Endothelial cell of umbilical vein (primary cell): ENCODE data around the gene BOD1L1. TPM values are rescaled to one million over a fixed set of nuclear protein-coding genes. Genes with fewer than 3 reads are reported as not detected.

Source experiments
- BruUV-seq: library from RNA; stranded (reverse); fragments of 400-500 nt; replicated peaks from 2 replicates; lab custom pipeline; 2021; lab: Mats Ljungman, UMichigan
- CTCF ChIA-PET: fragments of 300-600, 350-600 bp; sonication (Branson Sonifier 250); formaldehyde crosslinking; loops from one replicate; lab custom pipeline; 2021; ENCODE audit warnings: antibody characterized with exemption, inconsistent platforms; lab: Charles Lee
- POLR2A ChIA-PET: fragments of 300-600, 350-600 bp; sonication (Branson Sonifier 250); formaldehyde crosslinking; loops from one replicate; lab custom pipeline; 2021; ENCODE audit warnings: antibody characterized with exemption, inconsistent platforms; lab: Charles Lee
- DNase-seq: peaks from one replicate; pipeline ENCODE4 v3.0.0-alpha.2; 2011; ENCODE audit warnings: low read depth, low spot score
- FAIRE-seq: peaks from 2 replicates; lab custom pipeline; 2011; peaks lifted over from hg19 to GRCh38; lab: Jason Lieb, UNC
- H2AFZ ChIP-seq: 2 replicates; pipeline ENCODE4 v1.6.0; 2012; ENCODE audit warnings: low read depth, low read length, control low read depth, inconsistent platforms
- H3K27ac ChIP-seq: 2 replicates; pipeline ENCODE4 v1.5.1; 2011; ENCODE audit warnings: low read depth, mild to moderate bottlenecking, control low read depth, low read length, moderate library complexity; ENCODE audit not compliant: insufficient read depth
- H3K27me3 ChIP-seq, 2 experiments: 2 replicates each; pipeline versions ENCODE4 v1.6.0 to v1.6.1; 2011; ENCODE audit warnings: low read length in 2 of 2, mixed read lengths in 1 of 2; ENCODE audit not compliant: control insufficient read depth in 2 of 2, insufficient read depth in 2 of 2
- H3K36me3 ChIP-seq, 2 experiments: 2 replicates in 1 of 2; 3 replicates in 1 of 2; pipeline ENCODE4 v1.5.1; 2011; ENCODE audit warnings: low read length in 2 of 2, mild to moderate bottlenecking in 1 of 2, moderate library complexity in 1 of 2; ENCODE audit not compliant: control insufficient read depth in 2 of 2, insufficient read depth in 2 of 2; ENCODE audit errors: extremely low read depth in 1 of 2
- H3K4me1 ChIP-seq: 3 replicates; pipeline ENCODE4 v1.5.1; 2011; ENCODE audit warnings: mild to moderate bottlenecking, low read length; ENCODE audit not compliant: control insufficient read depth, insufficient read depth; ENCODE audit errors: extremely low read depth
- H3K4me2 ChIP-seq: 2 replicates; pipeline ENCODE4 v1.6.1; 2011; ENCODE audit warnings: low read length, control low read depth, mixed read lengths; ENCODE audit not compliant: insufficient read depth
- H3K4me3 ChIP-seq, 3 experiments: fragments of 200-600 bp in 1 of 3; sonication (generic), shearing (Covaris generic) in 1 of 3; replicated peaks in 1 of 3; 2 replicates each; pipeline ENCODE4 v1.5.1; 2011 to 2016; ENCODE audit warnings: control low read depth in 3 of 3, low read length in 3 of 3, mild to moderate bottlenecking in 2 of 3, inconsistent platforms in 1 of 3, low read depth in 1 of 3, moderate library complexity in 1 of 3; ENCODE audit not compliant: insufficient read depth in 1 of 3
- H3K79me2 ChIP-seq: 2 replicates; pipeline ENCODE4 v1.6.0; 2012; ENCODE audit warnings: low read length, inconsistent platforms; ENCODE audit not compliant: control insufficient read depth, insufficient read depth
- H3K9ac ChIP-seq: replicated peaks from 2 replicates; pipeline ENCODE3; 2011; ENCODE audit warnings: low read length, control low read depth; ENCODE audit not compliant: insufficient read depth; ENCODE audit errors: extremely low read depth
- H3K9me1 ChIP-seq: replicated peaks from 3 replicates; pipeline ENCODE4 v1.6.0; 2011; ENCODE audit warnings: mild to moderate bottlenecking, low read length; ENCODE audit not compliant: control insufficient read depth, insufficient read depth; ENCODE audit errors: extremely low read depth
- H3K9me3 ChIP-seq: replicated peaks from 2 replicates; pipeline ENCODE4 v1.5.1; 2012; ENCODE audit warnings: low read length, inconsistent platforms; ENCODE audit not compliant: control insufficient read depth, insufficient read depth
- H4K20me1 ChIP-seq: replicated peaks from 2 replicates; pipeline ENCODE3; 2011; ENCODE audit warnings: mild to moderate bottlenecking, low read length; ENCODE audit not compliant: control insufficient read depth, insufficient read depth; ENCODE audit errors: extremely low read depth
- EZH2 ChIP-seq: IDR thresholded peaks from 2 replicates; pipeline ENCODE4 v1.6.1; 2012; ENCODE audit warnings: borderline replicate concordance, low read depth, mild to moderate bottlenecking, moderate library complexity, low read length, inconsistent platforms; ENCODE audit not compliant: severe bottlenecking
- FOS ChIP-seq: IDR thresholded peaks from 2 replicates; pipeline ENCODE4 v1.6.1; 2011; ENCODE audit warnings: mild to moderate bottlenecking, low read length, moderate library complexity, borderline replicate concordance; ENCODE audit not compliant: insufficient read depth
- GATA2 ChIP-seq: IDR thresholded peaks from 2 replicates; pipeline ENCODE4 v1.7.0; 2011; ENCODE audit warnings: low read depth, mild to moderate bottlenecking, moderate library complexity, mixed read lengths, low read length; ENCODE audit not compliant: insufficient read length, insufficient read depth
- JUN ChIP-seq: IDR thresholded peaks from 2 replicates; pipeline ENCODE4 v1.6.1; 2011; ENCODE audit warnings: borderline replicate concordance, low read depth; ENCODE audit not compliant: insufficient read length, insufficient read depth
- MYC ChIP-seq: IDR thresholded peaks from one replicate; pipeline ENCODE4 v1.6.1; 2011; ENCODE audit warnings: mild to moderate bottlenecking, low read depth, low read length
- POLR2AphosphoS5 ChIP-seq: IDR thresholded peaks from 2 replicates; pipeline ENCODE4 v1.6.1; 2012; ENCODE audit warnings: low read depth, mild to moderate bottlenecking, control low read depth, low read length, moderate library complexity; ENCODE audit not compliant: insufficient read depth
- dilution Hi-C: fragments of 300-500 bp; cut with MboI; formaldehyde crosslinking; loops from one replicate; pipeline ENCODE4 v1.15.0; 2019; ENCODE audit warnings: low sequenced_read_pairs; ENCODE audit not compliant: extremely low pct_ligation_motif_present
- intact Hi-C: fragments of 100-400 bp; cut with micrococcal nuclease; formaldehyde crosslinking; loops from one replicate; pipeline ENCODE4 v1.10.0; 2022
- polyA plus RNA-seq, 4 experiments: library from polyadenylated mRNA; depleted of rRNA in 3 of 4; stranded (reverse) in 3 of 4; unstranded in 1 of 4; fragments of >200 nt; gene quantifications; 2 replicates each; pipeline versions ENCODE4 v1.2.1 to v1.2.3, GENCODE V29; 2011 to 2012; ENCODE audit warnings: missing spikeins in 1 of 4
- total RNA-seq: library from RNA; stranded (reverse); gene quantifications from 2 replicates; pipeline ENCODE4 v1.2.3, GENCODE V29; 2021
- TF ChIP-seq, protein P1 (sequence below), 2 donors: IDR thresholded peaks; 1 replicate in 1 of 2; 2 replicates in 1 of 2; pipeline ENCODE4 v1.5.1; 2011; ENCODE audit warnings: low read length in 2 of 2, mild to moderate bottlenecking in 2 of 2, moderate library complexity in 2 of 2, control low read depth in 1 of 2, inconsistent platforms in 1 of 2, low read depth in 1 of 2; ENCODE audit not compliant: insufficient read depth in 1 of 2; ENCODE audit errors: extremely low read depth in 1 of 2

The BOD1L1 gene
- total and polyA plus RNA-seq, 2 donors (not counting 3 experiments of a cell fraction or from before 2014, with no cell fraction given), result 5.2 to 31.2 TPM

DNA sequence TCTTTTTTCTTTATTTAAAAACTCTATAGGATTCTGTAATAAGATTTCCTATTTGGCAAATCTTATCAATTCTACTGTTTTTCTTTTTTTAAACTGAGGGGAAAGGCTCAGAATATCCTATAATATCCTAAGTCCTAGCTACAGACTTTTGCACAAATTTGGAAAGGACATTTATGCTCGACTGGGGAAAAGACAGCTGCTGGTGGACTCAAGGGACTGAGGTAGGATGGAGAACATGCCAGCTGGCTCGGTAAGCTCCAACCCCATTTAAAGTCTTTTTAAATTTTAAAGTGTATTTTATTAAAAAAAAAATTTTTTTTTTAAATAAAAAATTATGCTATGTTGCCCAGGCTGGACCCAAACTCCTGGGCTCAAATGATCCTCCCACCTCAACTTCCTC lies 36.8 kb downstream of the BOD1L1 start:
- POLR2A ChIA-PET, result no interaction called here
- dilution Hi-C loops (no loop called here), intact Hi-C loops (no loop called here)
- no TSS peak for BruUV-seq
- Histone ChIP-seq H3K9ac (no peak overlapping the region), H3K4me2 (no peak overlapping the region), H3K9me3 (no peaks in the 10 kb centered on the region), H3K4me3 (no peak overlapping the region), H3K9me1 (no peaks in the 10 kb centered on the region), H4K20me1 (no peaks in the 10 kb centered on the region), H3K79me2 (no peaks in the 10 kb centered on the region), H2AFZ (no peak overlapping the region), H3K27me3 (no peaks in the 10 kb centered on the region), H3K4me1 (no peaks in the 10 kb centered on the region), H3K36me3 (peaks cover 8 to 10% of the 10 kb centered on the region in 2 experiments), H3K27ac (no peak overlapping the region)
- FAIRE-seq, result no peak
- TF ChIP-seq POLR2AphosphoS5, result no peak
- no peak for TF ChIP-seq MYC
- TF ChIP-seq, protein P1, sequence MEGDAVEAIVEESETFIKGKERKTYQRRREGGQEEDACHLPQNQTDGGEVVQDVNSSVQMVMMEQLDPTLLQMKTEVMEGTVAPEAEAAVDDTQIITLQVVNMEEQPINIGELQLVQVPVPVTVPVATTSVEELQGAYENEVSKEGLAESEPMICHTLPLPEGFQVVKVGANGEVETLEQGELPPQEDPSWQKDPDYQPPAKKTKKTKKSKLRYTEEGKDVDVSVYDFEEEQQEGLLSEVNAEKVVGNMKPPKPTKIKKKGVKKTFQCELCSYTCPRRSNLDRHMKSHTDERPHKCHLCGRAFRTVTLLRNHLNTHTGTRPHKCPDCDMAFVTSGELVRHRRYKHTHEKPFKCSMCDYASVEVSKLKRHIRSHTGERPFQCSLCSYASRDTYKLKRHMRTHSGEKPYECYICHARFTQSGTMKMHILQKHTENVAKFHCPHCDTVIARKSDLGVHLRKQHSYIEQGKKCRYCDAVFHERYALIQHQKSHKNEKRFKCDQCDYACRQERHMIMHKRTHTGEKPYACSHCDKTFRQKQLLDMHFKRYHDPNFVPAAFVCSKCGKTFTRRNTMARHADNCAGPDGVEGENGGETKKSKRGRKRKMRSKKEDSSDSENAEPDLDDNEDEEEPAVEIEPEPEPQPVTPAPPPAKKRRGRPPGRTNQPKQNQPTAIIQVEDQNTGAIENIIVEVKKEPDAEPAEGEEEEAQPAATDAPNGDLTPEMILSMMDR (IDR thresholded peaks at IDR 0.05; ENCODE audit: extremely low read depth in 1 of 2, insufficient read depth in 1 of 2, low read depth in 1 of 2, low read length in 2 of 2), result no peak
- CTCF ChIA-PET, result interaction anchor here (0.8 kb wide), 1 partner anchor 10 kb away, joined by 3 read pairs; no protein-coding TSS in a partner anchor
- no peak for DNase-seq

DNA sequence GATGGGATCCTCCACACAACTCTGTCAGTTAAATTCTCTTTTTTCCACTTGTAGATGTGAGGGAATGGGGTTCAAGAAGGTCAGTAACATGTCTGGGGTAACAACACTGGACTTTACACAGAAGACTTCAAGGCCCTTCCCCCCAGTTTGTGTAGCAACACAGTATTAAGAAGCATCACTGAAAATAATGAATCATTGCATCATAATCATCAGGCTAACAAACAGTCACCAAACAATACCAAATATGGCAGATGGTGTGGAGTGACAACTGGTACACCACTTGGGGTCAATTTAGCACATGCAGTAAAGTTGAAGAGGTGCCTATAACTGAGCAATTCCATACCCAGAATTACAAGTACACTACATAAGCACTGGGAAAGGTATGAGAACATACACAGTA lies 38.6 kb downstream of the BOD1L1 start:
- no peak overlapping the region for H3K9ac ChIP-seq
- H3K9me1 ChIP-seq, result no peaks in the 10 kb centered on the region
- BruUV-seq, result no TSS peak
- peaks cover 8 to 10% of the 10 kb centered on the region in 2 experiments for H3K36me3 ChIP-seq
- dilution Hi-C loops (no loop called here), intact Hi-C loops (no loop called here)
- no peak overlapping the region for H2AFZ ChIP-seq
- FAIRE-seq (no peak), DNase-seq (no peak)
- peaks cover 10% of the 10 kb centered on the region for H3K4me1 ChIP-seq
- CTCF ChIA-PET, result no interaction called here
- no peak for TF ChIP-seq GATA2
- TF ChIP-seq, protein P1 (IDR thresholded peaks at IDR 0.05; ENCODE audit: extremely low read depth in 1 of 2, insufficient read depth in 1 of 2, low read depth in 1 of 2, low read length in 2 of 2), result no peak
- TF ChIP-seq JUN, result no peak
- TF ChIP-seq FOS, result no peak
- TF ChIP-seq EZH2, result no peak
- TF ChIP-seq MYC, result no peak
- H3K9me3 ChIP-seq, result no peaks in the 10 kb centered on the region
- H3K4me2 ChIP-seq, result no peak overlapping the region
- H3K79me2 ChIP-seq, result no peaks in the 10 kb centered on the region
- H4K20me1 ChIP-seq, result no peaks in the 10 kb centered on the region
- POLR2A ChIA-PET, result no interaction called here
- no peak overlapping the region for H3K27ac ChIP-seq
- no peak overlapping the region for H3K4me3 ChIP-seq
- no peaks in the 10 kb centered on the region for H3K27me3 ChIP-seq
